ELF-1 (cell line): ENCODE measurements around the gene PARVB.

Source experiments
- DNase-seq: peaks from one replicate; pipeline ENCODE4 v3.0.0-alpha.2; 2016; ENCODE audit warnings: low read depth, low spot score

The PARVB gene

DNA sequence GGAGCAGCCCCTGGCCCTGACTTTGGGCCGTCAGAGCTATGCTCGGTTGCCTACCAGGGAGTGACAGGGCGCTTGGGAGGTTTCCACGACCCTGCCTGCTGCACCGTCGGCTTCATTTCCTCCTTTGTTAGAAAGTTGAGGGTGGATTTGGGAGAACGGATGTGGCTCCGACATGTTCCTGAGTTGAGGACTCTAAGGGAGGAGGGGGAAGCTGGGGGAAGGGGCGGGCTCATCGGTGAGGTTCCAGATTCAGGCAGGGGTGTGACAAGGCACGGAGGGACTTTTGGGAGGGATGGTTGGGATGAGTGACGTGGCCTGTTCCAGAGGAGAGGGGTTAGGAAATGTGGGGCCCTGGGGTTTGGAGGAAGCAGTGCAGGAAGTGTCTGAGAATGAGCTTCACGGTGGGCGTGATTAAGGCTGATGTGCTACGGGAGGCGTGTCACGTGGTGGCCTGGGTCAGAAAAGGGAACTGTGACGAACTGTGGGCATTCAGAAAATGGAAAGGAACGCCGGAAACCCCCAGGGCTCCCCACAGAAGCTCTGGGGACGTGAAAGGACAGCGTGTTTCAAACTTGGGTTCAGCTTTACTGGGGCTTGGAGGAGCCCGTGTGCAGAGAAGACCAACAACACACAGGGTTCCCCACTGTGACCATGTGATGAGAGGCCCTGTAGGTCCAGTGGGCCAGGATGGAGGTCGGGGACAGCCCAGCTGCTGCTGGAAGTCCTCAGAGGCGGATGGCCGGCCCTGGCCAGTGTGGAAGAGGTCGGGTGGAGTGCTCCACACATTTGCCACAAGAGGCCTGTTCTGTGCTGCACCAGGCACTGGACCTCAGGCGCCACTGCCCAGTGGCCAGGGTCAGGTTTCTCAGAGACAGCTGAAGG lies 2.8 kb downstream of the PARVB start:
- peak; percentile 35 for DNase-seq

- no peak for DNase-seq
Measured at GRCh38 chr22:44028091-44028490, 4.0 kb downstream of the PARVB start.

GRCh38 chr22:44029069-44029468 lies 5.0 kb downstream of the PARVB start:
- DNase-seq, result no peak

DNA sequence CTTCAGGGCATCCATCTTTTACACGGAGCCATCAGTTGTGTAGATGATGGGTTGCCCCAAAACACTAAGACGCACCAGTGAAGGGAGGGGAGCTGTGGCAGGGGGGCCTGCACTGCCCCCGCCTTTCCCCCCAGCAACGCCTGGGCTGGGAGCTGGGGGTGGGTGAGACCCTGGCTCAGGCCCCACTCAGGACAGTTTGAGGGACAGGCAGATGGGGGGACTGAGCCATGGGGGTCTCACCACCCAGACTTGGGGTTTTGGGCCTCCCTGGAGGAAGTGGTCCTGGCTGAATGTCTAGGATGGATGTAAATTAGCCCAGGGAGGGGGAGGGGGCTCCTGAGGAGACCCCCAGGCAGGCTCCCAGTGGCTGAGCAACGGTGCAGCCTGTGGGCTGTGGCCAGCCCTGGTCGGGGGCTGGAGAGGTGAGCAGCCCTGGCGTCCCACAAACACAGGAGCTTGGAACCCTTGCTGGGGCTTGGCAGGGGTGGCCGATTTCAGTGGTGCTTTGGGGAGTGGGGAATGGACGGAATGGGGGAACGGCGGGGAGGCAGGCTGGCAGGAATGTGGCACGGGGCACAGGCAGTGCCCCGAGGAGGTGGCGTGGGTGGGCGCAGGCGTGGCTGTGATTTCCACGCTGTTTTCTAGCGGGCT lies 6.1 kb downstream of the PARVB start:
- DNase-seq, result no peak

- no peak for DNase-seq
Measured at GRCh38 chr22:44030702-44031082, 6.6 kb downstream of the PARVB start.

- no peak for DNase-seq
Measured at GRCh38 chr22:44031158-44031952, 7.3 kb downstream of the PARVB start.

GRCh38 chr22:44032126-44032730 lies 8.1 kb downstream of the PARVB start:
- DNase-seq, result no peak

DNA sequence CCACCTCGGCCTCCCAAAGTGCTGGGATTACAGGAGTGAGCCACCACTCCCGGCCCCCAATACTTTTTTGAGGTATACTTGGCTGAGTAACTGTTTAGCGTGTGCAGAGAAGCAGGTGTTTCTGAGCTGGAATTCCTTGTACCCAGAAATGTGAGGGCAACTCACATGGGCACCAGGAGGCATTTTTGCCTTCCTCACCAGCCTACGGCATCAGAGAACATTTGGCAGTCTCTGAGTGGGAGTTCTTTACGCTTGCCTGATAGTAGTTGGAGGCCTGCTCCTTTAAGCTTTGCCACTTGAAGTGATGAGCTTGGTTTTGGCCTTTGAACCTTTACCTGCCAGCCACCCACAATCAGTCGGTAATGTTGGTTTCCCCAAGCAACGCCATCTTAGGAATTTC lies 9.2 kb downstream of the PARVB start:
- DNase-seq, result no peak

GRCh38 chr22:44033694-44034093 lies 9.6 kb downstream of the PARVB start:
- peak; percentile 62 for DNase-seq

- peak; percentile 35 for DNase-seq
Measured at GRCh38 chr22:44037519-44038375, 13.6 kb downstream of the PARVB start.

DNA sequence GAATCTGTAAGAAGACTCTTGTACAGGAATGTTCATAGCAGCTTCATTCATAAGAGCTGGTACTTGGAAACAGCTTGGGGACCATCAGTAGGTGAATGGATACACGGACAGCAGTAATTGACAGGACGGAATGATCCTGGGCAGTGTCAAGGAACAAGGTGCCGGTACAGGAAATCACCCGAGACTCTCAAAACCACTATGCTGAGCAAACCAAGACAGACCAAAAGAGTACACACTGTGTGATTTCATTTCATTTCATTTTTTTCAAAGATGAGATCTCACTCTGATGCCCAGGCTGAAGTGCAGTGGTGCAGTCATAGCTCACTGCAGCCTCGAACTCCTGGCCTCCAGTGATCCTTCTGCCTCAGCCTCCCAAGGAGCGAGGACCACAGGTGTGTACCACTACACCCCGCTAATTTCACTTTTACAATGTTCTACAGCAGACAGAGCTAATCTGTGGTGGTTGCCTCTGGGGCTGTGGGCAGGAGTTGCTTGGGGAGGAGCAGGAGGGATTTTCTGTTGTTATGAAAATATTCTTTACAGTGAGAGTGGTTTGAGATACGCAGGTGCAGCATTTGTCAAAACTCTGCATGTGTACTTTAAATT lies 15.6 kb downstream of the PARVB start:
- no peak for DNase-seq

- DNase-seq, result no peak
Measured at GRCh38 chr22:44042249-44043218, 18.4 kb downstream of the PARVB start.

DNA sequence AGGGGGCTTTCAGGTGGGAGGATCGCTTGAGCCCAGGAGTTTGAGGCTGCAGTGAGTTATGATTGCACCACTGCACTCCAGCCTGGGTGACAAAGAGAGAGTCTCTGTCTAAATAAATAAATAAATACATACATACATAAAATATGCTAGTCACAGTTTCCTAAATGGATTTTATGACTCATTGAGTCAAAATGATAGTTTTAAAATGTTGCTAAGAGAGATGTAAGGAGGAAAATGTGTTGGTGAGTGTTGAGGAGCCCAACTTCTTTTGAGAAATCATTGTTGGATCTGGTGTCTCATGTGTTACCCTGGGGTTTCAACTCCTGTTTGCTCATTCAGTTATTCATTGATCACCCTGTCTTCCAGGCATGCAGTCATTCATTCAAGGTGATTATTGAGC lies 21.0 kb downstream of the PARVB start:
- no peak for DNase-seq

- peak; percentile 62 for DNase-seq
Measured at GRCh38 chr22:44046485-44047141, 22.5 kb downstream of the PARVB start.

GRCh38 chr22:44047891-44048301 lies 23.8 kb downstream of the PARVB start:
- no peak for DNase-seq

DNA sequence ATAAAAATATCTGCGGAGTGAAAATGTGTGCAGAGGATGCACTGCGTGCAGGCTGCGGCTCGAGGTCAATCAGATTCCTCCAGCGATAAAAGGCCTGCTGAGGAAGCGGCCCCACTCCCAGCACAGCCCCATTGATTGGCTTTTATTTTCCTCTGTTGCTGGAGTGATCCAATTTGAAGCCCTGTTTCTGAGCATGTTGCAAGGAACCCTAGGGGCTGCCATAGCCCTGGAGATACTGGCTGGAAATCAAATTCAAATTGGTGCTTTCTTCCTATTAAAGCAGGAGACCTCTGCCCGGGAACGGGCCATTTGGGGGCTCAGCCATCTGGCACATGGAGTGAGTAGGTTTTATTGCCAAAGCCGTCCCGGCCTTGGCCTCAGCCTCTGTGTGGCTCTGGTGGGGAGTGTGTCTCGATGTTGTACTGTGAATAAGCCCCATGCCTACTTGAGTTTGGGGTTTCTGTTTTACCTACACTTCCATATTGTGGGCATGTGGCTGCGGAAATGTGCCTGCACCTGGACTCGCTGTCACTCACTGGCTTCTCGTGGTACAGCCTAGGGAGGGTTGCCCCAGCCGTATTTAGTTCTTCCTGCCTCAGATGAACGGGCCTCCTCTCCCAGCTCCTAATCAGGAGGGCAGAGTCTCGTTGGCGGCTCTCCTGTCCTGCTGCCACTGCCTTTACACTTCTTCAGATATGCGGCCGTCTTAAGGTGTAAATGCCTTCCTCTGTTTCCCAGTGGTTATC lies 25.6 kb downstream of the PARVB start:
- DNase-seq, result no peak

- no peak for DNase-seq
Measured at GRCh38 chr22:44050766-44051355, 26.8 kb downstream of the PARVB start.

DNA sequence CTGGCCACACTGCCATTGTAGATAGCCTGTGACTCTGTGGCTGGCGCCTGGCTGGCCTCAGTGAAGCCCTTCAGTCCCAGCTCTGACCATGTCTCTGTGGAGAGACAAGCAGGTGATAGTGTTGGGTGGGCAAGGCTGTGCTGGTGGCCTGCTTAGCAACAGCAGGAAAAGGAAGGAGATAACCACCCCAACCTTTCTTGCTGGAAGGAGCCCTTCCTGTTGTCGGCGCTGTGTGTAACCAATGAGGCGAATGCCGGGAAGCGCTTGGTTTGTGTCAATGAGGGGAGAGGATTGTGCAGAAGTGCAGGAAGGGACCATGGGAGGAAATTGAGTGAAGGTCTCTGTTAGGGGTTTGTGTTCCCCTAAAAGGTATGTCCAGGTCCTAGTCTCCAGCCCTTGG lies 27.3 kb downstream of the PARVB start:
- DNase-seq, result no peak
